GM12891 (cell line): ENCODE results near the gene BCAT1.

Experiments
- POLR2A ChIP-seq: IDR thresholded peaks from 2 replicates; pipeline ENCODE4 v1.6.1; 2011; ENCODE audit warnings: low read depth, low read length, control low read depth
- POLR2AphosphoS5 ChIP-seq: IDR thresholded peaks from 2 replicates; pipeline ENCODE4 v1.6.1; 2011; ENCODE audit warnings: low read depth, low read length, control low read depth

- TF ChIP-seq POLR2AphosphoS5, result no peak
- TF ChIP-seq POLR2A, result no peak
These were observed 48.6 kb upstream of the BCAT1 start for GRCh38 chr12:24997496-24997895.
